Activated CD8-positive, alpha-beta T cell treated with anti-CD3 and anti-CD28 coated beads for 36 hours (primary cell): ENCODE results near the gene BMPR1A. TPM values are rescaled to one million over a fixed set of nuclear protein-coding genes. Genes with fewer than 3 reads are reported as not detected.

Experiments
- ATAC-seq: fragments of 200-7000 bp; cut with Tn5 transposase; one replicate; pipeline ENCODE4 v1.10.0; 2021; ENCODE audit warnings: mild to moderate bottlenecking, moderate library complexity
- CTCF ChIA-PET: fragments of 350-600 bp; sonication (Branson Sonifier 250); formaldehyde crosslinking; loops from one replicate; lab custom pipeline; 2021; ENCODE audit warnings: antibody characterized with exemption; lab: Charles Lee
- POLR2A ChIA-PET: fragments of 350-600 bp; sonication (Branson Sonifier 250); formaldehyde crosslinking; loops from one replicate; lab custom pipeline; 2021; ENCODE audit warnings: antibody characterized with exemption; lab: Charles Lee
- DNase-seq: peaks from one replicate; pipeline ENCODE4 v3.0.0-alpha.2; 2020
- H3K27ac Mint-ChIP-seq: one replicate; pipeline ENCODE4 v1.8.0; 2021; ENCODE audit warnings: mild to moderate bottlenecking, mixed read lengths
- H3K27me3 Mint-ChIP-seq: one replicate; pipeline ENCODE4 v1.8.0; 2021; ENCODE audit warnings: mixed read lengths
- H3K36me3 Mint-ChIP-seq: one replicate; pipeline ENCODE4 v1.8.0; 2021; ENCODE audit warnings: low read depth, mixed read lengths
- H3K4me1 Mint-ChIP-seq: one replicate; pipeline ENCODE4 v1.8.0; 2021; ENCODE audit warnings: low read depth, mixed read lengths
- H3K4me3 Mint-ChIP-seq: one replicate; pipeline ENCODE4 v1.8.0; 2021; ENCODE audit warnings: mild to moderate bottlenecking, moderate library complexity, mixed read lengths
- H3K9me3 Mint-ChIP-seq: one replicate; pipeline ENCODE4 v1.8.0; 2021; ENCODE audit warnings: mixed read lengths
- intact Hi-C: fragments of 100-400 bp; cut with micrococcal nuclease; formaldehyde crosslinking; loops from one replicate; pipeline ENCODE4 v1.10.0; 2022
- total RNA-seq, 2 experiments: library from RNA; stranded (reverse); gene quantifications; one replicate each; pipeline ENCODE4 v1.2.3, GENCODE V29; 2021
- TF ChIP-seq, protein P1 (sequence below): fragments of 200-600 bp; IDR thresholded peaks from one replicate; pipeline ENCODE4 v1.8.0; 2022; ENCODE audit warnings: antibody characterized with exemption, mild to moderate bottlenecking

The BMPR1A gene
- total RNA-seq, 2 experiments from 2014 or later = 6.6 to 6.9 TPM

DNA sequence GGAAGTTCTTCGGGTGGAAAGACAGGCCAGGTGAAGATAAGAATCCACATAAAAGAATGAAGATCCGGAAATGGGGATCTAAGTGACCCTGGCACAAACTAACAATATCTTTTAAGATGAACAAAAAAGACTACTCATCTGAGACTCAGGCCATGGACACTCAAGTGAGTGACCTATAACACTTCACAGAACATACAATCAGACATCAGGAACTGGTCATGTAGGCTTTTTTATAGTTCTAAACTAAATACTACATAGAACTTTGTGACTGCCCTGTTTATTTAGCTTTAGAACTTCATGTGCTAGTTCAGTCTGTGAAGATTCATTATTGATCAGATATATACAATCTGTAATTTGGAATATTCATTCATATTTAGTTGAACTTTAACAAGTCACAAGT is 148.2 kb downstream of the BMPR1A start:
- intact Hi-C loops = no loop called here
- H3K9me3 Mint-ChIP-seq = peaks cover 4% of the 10 kb centered on the region
- H3K36me3 Mint-ChIP-seq = peaks cover 9% of the 10 kb centered on the region
- H3K4me3 Mint-ChIP-seq = no peak overlapping the region
- H3K4me1 Mint-ChIP-seq = no peaks in the 10 kb centered on the region
- POLR2A ChIA-PET = no interaction called here
- DNase-seq (no peak), ATAC-seq (no peak)
- no peaks in the 10 kb centered on the region for H3K27me3 Mint-ChIP-seq
- H3K27ac Mint-ChIP-seq = no peak overlapping the region
- CTCF ChIA-PET = no interaction called here
- TF ChIP-seq, protein P1, sequence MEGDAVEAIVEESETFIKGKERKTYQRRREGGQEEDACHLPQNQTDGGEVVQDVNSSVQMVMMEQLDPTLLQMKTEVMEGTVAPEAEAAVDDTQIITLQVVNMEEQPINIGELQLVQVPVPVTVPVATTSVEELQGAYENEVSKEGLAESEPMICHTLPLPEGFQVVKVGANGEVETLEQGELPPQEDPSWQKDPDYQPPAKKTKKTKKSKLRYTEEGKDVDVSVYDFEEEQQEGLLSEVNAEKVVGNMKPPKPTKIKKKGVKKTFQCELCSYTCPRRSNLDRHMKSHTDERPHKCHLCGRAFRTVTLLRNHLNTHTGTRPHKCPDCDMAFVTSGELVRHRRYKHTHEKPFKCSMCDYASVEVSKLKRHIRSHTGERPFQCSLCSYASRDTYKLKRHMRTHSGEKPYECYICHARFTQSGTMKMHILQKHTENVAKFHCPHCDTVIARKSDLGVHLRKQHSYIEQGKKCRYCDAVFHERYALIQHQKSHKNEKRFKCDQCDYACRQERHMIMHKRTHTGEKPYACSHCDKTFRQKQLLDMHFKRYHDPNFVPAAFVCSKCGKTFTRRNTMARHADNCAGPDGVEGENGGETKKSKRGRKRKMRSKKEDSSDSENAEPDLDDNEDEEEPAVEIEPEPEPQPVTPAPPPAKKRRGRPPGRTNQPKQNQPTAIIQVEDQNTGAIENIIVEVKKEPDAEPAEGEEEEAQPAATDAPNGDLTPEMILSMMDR = no peak

DNA sequence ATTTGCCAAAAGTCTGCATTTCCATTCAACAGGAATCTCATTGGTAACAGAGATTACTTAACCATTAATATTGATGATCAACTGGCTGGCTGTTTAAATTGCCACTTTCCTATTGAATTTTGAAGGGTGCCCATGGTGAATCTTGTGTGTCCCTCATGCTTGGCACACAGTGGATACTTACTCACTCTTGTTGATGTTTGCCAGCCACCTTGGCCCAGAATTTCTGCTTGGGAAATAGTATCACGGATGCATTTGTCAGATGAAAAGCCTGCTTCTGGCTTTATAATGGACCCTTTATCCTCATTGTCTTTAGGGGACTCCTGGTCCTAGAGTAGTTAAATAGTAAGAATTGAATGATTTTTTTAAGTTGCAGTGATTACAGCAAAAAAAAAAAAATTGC is 149.0 kb downstream of the BMPR1A start:
- intact Hi-C loops = no loop called here
- ATAC-seq (no peak), DNase-seq (no peak)
- H3K9me3 Mint-ChIP-seq = peaks cover 4% of the 10 kb centered on the region
- H3K27me3 Mint-ChIP-seq = no peaks in the 10 kb centered on the region
- CTCF ChIA-PET = interaction anchor here (0.8 to 1.4 kb wide), 2 partner anchors 22 to 148 kb away, joined by 3 to 4 read pairs; no protein-coding TSS in a partner anchor
- POLR2A ChIA-PET = interaction anchor here (0.6 kb wide), 1 partner anchor 405 kb away, joined by 4 read pairs; no protein-coding TSS in a partner anchor
- H3K4me1 Mint-ChIP-seq = no peaks in the 10 kb centered on the region
- TF ChIP-seq, protein P1 = no peak
- no peak overlapping the region for H3K27ac Mint-ChIP-seq
- no peak overlapping the region for H3K4me3 Mint-ChIP-seq
- H3K36me3 Mint-ChIP-seq = peaks cover 9% of the 10 kb centered on the region

DNA sequence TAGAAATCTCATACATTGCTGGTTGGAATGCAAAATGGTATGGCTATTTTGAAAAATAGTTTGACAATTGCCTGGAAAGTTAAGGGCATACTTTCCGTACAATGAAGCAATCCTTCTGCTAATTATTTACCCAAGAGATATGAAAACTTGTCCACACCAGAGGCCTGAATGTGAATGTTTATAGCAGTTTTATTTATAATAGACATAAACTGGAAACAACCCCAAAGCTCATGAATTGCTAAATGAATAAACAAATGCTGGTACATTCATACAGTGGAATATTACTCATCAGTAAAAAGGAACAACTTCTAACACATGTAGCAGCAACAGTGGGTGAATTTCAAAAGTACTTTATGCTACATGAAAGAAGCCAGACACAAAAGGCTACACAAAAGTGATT is 158.3 kb downstream of the BMPR1A start:
- DNase-seq (no peak), ATAC-seq (no peak)
- Mint-ChIP-seq H3K27ac (no peak overlapping the region), H3K36me3 (peaks cover 6% of the 10 kb centered on the region), H3K4me1 (no peaks in the 10 kb centered on the region), H3K27me3 (no peaks in the 10 kb centered on the region), H3K9me3 (no peaks in the 10 kb centered on the region), H3K4me3 (no peak overlapping the region)
- ChIA-PET CTCF (interaction anchor here (1.0 kb wide), 1 partner anchor 16 kb away, joined by 3 read pairs; no protein-coding TSS in a partner anchor), POLR2A (no interaction called here)
- TF ChIP-seq, protein P1 = no peak
- intact Hi-C loops = no loop called here

DNA sequence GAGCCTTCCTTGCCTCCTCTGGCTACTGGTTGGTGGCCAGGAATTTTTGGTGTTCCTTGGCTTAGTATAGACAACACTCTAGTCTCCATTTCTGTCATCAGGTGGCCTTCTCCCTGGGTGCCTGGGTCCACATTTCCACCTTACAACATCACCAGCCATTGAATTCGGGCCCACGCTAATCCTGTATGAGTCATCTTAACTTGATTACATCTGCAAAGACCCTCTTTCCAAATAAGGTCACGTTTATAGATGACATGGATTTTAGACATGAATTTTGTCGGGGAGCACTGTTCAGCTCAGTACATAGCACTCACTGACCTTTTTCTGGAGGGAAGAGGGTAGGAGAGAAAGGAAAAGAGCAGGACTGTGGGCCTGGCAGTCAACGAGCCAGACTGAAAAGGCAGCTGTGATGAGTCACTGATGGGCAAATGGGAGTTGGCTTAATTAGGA is 161.6 kb downstream of the BMPR1A start:
- H3K9me3 Mint-ChIP-seq = no peaks in the 10 kb centered on the region
- no peaks in the 10 kb centered on the region for H3K27me3 Mint-ChIP-seq
- H3K27ac Mint-ChIP-seq = no peak overlapping the region
- DNase-seq (no peak), ATAC-seq (no peak)
- H3K4me1 Mint-ChIP-seq = no peaks in the 10 kb centered on the region
- intact Hi-C loops = no loop called here
- ChIA-PET CTCF (interaction anchor here (1.3 kb wide), 2 partner anchors 43 to 225 kb away, joined by 3 read pairs; no protein-coding TSS in a partner anchor), POLR2A (no interaction called here)
- TF ChIP-seq, protein P1 = no peak
- H3K4me3 Mint-ChIP-seq = no peak overlapping the region
- H3K36me3 Mint-ChIP-seq = peaks cover 6% of the 10 kb centered on the region

DNA sequence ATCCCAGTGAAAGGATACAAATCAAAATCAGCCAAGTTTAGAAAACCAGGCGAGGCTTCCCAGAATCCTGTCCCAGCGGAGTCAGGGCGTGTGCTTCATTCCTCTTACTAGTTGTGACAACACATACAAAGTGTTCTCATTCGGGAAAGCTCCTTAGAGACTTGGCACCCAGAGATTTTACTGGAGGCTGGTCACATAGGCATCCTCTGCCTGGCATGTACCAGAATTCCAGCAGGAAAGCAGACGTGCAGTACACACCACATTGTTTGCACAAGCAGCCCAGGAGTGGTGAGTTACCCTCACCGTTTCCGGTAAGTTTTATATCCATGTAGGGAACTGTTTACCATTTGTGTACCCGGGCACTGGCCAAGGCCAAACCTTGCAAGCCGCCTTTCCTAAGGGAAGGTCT is 166.1 kb downstream of the BMPR1A start:
- H3K27ac Mint-ChIP-seq = no peak overlapping the region
- no peaks in the 10 kb centered on the region for H3K9me3 Mint-ChIP-seq
- DNase-seq = no peak
- H3K27me3 Mint-ChIP-seq = no peaks in the 10 kb centered on the region
- intact Hi-C loops = no loop called here
- TF ChIP-seq, protein P1 = no peak
- peaks cover 1% of the 10 kb centered on the region for H3K36me3 Mint-ChIP-seq
- ATAC-seq = no peak
- ChIA-PET POLR2A (no interaction called here), CTCF (no interaction called here)
- H3K4me1 Mint-ChIP-seq = no peaks in the 10 kb centered on the region
- H3K4me3 Mint-ChIP-seq = no peak overlapping the region
